ENCODE results near the gene SPATA2. TPM values are rescaled to one million over a fixed set of nuclear protein-coding genes. Genes with fewer than 3 reads are reported as not detected.
A peak's percentile ranks its signal among the peaks of the same experiment; 100 is the strongest.

The SPATA2 gene
- total and polyA plus RNA-seq, 2 of the 13 experiments (the other 11 are each of a cell fraction or from before 2014, with no cell fraction given): 3.2 to 8.7 TPM

GRCh38 chr20:49945701-49946477 is 30.6 kb upstream of the SPATA2 start (continued):
- TF ChIP-seq DMTF1 (CRISPR knock-in tag; IDR thresholded peaks at IDR 0.05) (no peak), RFX1 (IDR thresholded peaks at IDR 0.05) (no peak), BCL6 (CRISPR knock-in tag; IDR thresholded peaks at IDR 0.05) (peak; percentile 95), ZNF782 (CRISPR knock-in tag; IDR thresholded peaks at IDR 0.05; ENCODE audit: borderline replicate concordance) (no peak), EED (CRISPR knock-in tag; IDR thresholded peaks at IDR 0.05) (no peak), HCFC1 (IDR thresholded peaks at IDR 0.05; ENCODE audit: low read depth, low read length) (no peak), FOXO1 (CRISPR knock-in tag; IDR thresholded peaks at IDR 0.05) (peak; percentile 62; the same call in 1 of the 2 replicates), ZNF501 (CRISPR knock-in tag; IDR thresholded peaks at IDR 0.05) (peak; percentile 94), ZNF546 (CRISPR knock-in tag; conservative IDR thresholded peaks at IDR 0.05) (no peak), DPF2 (CRISPR knock-in tag; IDR thresholded peaks at IDR 0.05; ENCODE audit: borderline replicate concordance, low read depth) (peak; percentile 56), ZNF713 (CRISPR knock-in tag; IDR thresholded peaks at IDR 0.05) (no peak), HMG20A (CRISPR knock-in tag; IDR thresholded peaks at IDR 0.05; ENCODE audit: borderline replicate concordance) (peak; percentile 28; the same call in 1 of the 2 replicates), HES4 (CRISPR knock-in tag; IDR thresholded peaks at IDR 0.05; ENCODE audit: borderline replicate concordance) (no peak), KLF9 (CRISPR knock-in tag; IDR thresholded peaks at IDR 0.05; ENCODE audit: low read depth) (peak; percentile 57; the same call in 1 of the 2 replicates), HMGA1 (CRISPR knock-in tag; conservative IDR thresholded peaks at IDR 0.05) (no peak), ZNF275 (CRISPR knock-in tag; IDR thresholded peaks at IDR 0.05; ENCODE audit: borderline replicate concordance) (no peak), NRL (CRISPR knock-in tag; IDR thresholded peaks at IDR 0.05; ENCODE audit: borderline replicate concordance) (peak; percentile 46; the same call in 1 of the 2 replicates), ZNF124 (CRISPR knock-in tag; IDR thresholded peaks at IDR 0.05) (peak; percentile 30; the same call in 1 of the 2 replicates), CHD4 (IDR thresholded peaks at IDR 0.05; ENCODE audit: borderline replicate concordance, low read length) (0 out of 2 replicates have a peak, but pooled peaks have one; percentile 33), ARHGAP35 (CRISPR knock-in tag; IDR thresholded peaks at IDR 0.05; ENCODE audit: borderline replicate concordance) (0 out of 2 replicates have a peak, but pooled peaks have one; percentile 29), MED8 (CRISPR knock-in tag; IDR thresholded peaks at IDR 0.05; ENCODE audit: insufficient replicate concordance) (no peak)
- TF ChIP-seq, protein P1, sequence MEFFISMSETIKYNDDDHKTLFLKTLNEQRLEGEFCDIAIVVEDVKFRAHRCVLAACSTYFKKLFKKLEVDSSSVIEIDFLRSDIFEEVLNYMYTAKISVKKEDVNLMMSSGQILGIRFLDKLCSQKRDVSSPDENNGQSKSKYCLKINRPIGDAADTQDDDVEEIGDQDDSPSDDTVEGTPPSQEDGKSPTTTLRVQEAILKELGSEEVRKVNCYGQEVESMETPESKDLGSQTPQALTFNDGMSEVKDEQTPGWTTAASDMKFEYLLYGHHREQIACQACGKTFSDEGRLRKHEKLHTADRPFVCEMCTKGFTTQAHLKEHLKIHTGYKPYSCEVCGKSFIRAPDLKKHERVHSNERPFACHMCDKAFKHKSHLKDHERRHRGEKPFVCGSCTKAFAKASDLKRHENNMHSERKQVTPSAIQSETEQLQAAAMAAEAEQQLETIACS (CRISPR knock-in tag; IDR thresholded peaks at IDR 0.05): no peak
- TF ChIP-seq, protein P2, sequence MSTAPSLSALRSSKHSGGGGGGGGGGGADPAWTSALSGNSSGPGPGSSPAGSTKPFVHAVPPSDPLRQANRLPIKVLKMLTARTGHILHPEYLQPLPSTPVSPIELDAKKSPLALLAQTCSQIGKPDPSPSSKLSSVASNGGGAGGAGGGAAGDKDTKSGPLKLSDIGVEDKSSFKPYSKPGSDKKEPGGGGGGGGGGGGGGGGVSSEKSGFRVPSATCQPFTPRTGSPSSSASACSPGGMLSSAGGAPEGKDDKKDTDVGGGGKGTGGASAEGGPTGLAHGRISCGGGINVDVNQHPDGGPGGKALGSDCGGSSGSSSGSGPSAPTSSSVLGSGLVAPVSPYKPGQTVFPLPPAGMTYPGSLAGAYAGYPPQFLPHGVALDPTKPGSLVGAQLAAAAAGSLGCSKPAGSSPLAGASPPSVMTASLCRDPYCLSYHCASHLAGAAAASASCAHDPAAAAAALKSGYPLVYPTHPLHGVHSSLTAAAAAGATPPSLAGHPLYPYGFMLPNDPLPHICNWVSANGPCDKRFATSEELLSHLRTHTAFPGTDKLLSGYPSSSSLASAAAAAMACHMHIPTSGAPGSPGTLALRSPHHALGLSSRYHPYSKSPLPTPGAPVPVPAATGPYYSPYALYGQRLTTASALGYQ (CRISPR knock-in tag; IDR thresholded peaks at IDR 0.05): peak; percentile 65; the same call in 1 of the 2 replicates

Data from HepG2 (cell line).